K562 (cell line): Measurements from ENCODE around the gene CHMP5. TPM values are rescaled to one million over a fixed set of nuclear protein-coding genes. Genes with fewer than 3 reads are reported as not detected.

Experiments used
- ATAC-seq: fragments of 200-7000 bp; cut with Tn5 transposase; 3 replicates; pipeline ENCODE4 v1.9.1; 2020; ENCODE audit warnings: moderate library complexity
- BruUV-seq: library from RNA; stranded (reverse); fragments of 400-500 nt; replicated peaks from 2 replicates; lab custom pipeline; 2021; lab: Mats Ljungman, UMichigan
- CTCF ChIA-PET: fragments of 300-600 bp; formaldehyde crosslinking; extraction: SDS; loops from one replicate; lab custom pipeline; 2021; ENCODE audit warnings: low intra/inter-chr PET ratio; lab: Yijun Ruan, JAX
- POLR2A ChIA-PET: fragments of 300-600, 350-650 bp; sonication (Branson Sonifier 250); formaldehyde crosslinking; extraction: SDS; loops from one replicate; lab custom pipeline; 2021; ENCODE audit warnings: antibody characterized with exemption, inconsistent platforms; lab: Yijun Ruan, JAX
- DNase-seq, 4 experiments: peaks; one replicate each; pipeline versions ENCODE4 v3.0.0 to v3.0.0-alpha.2; 2011 to 2018; ENCODE audit warnings: low spot score in 3 of 4, mixed read lengths in 3 of 4; ENCODE audit errors: extremely low read depth in 1 of 4
- FAIRE-seq: peaks from 2 replicates; lab custom pipeline; 2011; peaks lifted over from hg19 to GRCh38; lab: Jason Lieb, UNC
- H2AFZ ChIP-seq: 2 replicates; pipeline ENCODE4 v1.6.0; 2011; ENCODE audit warnings: low read depth, low read length, control low read depth, inconsistent platforms
- H3K27ac ChIP-seq: fragments of 200-600 bp; 3 replicates; pipeline ENCODE4 v1.8.0; 2011; ENCODE audit warnings: low read depth, mild to moderate bottlenecking, control low read depth, inconsistent platforms, low read length, moderate library complexity, mixed read lengths; ENCODE audit errors: extremely low read depth
- H3K27me3 ChIP-seq, 2 experiments: fragments of 300-600 bp in 1 of 2; 2 replicates in 1 of 2; 3 replicates in 1 of 2; pipeline versions ENCODE4 v1.6.0 to v1.8.0; 2011; ENCODE audit warnings: inconsistent platforms in 2 of 2, low read length in 2 of 2, mild to moderate bottlenecking in 1 of 2, mixed read lengths in 1 of 2, moderate library complexity in 1 of 2; ENCODE audit not compliant: control insufficient read depth in 2 of 2, insufficient read depth in 2 of 2
- H3K36me3 ChIP-seq: fragments of 300-600 bp; 3 replicates; pipeline ENCODE4 v1.8.0; 2011; ENCODE audit warnings: mild to moderate bottlenecking, low read length, inconsistent platforms; ENCODE audit not compliant: control insufficient read depth, insufficient read depth
- H3K4me1 ChIP-seq, 2 experiments: fragments of 200-600 bp in 1 of 2; replicated peaks in 1 of 2; 2 replicates in 1 of 2; 3 replicates in 1 of 2; pipeline versions ENCODE4 v1.5.1 to v1.8.0; 2011; ENCODE audit warnings: inconsistent platforms in 2 of 2, low read length in 2 of 2, mild to moderate bottlenecking in 1 of 2, mixed read lengths in 1 of 2, moderate library complexity in 1 of 2; ENCODE audit not compliant: control insufficient read depth in 2 of 2, insufficient read depth in 2 of 2
- H3K4me2 ChIP-seq: 2 replicates; pipeline ENCODE4 v1.6.1; 2011; ENCODE audit warnings: low read length, control low read depth, inconsistent platforms, mixed read lengths; ENCODE audit not compliant: insufficient read depth
- H3K4me3 ChIP-seq: fragments of 200-600 bp; sonication (generic), shearing (Covaris generic); 2 replicates; pipeline ENCODE4 v1.5.1; 2016; ENCODE audit warnings: control low read depth, inconsistent platforms
- H3K79me2 ChIP-seq: fragments of 200-600 bp; 3 replicates; pipeline ENCODE4 v1.8.0; 2011; ENCODE audit warnings: low read length, inconsistent platforms; ENCODE audit not compliant: control insufficient read depth, insufficient read depth
- H3K9ac ChIP-seq, 2 experiments: 2 replicates each; pipeline versions ENCODE4 v1.6.0 to v1.6.1; 2011; ENCODE audit warnings: low read depth in 2 of 2, low read length in 2 of 2, control low read depth in 1 of 2, inconsistent platforms in 1 of 2, mild to moderate bottlenecking in 1 of 2, mixed read lengths in 1 of 2; ENCODE audit not compliant: insufficient read depth in 1 of 2
- H3K9me1 ChIP-seq: one replicate; pipeline ENCODE4 v1.6.0; 2011; ENCODE audit warnings: inconsistent platforms, mild to moderate bottlenecking, low read length, moderate library complexity; ENCODE audit not compliant: control insufficient read depth, insufficient read depth
- H3K9me3 ChIP-seq: replicated peaks from 2 replicates; pipeline ENCODE4 v1.5.1; 2011; ENCODE audit warnings: low read depth, low read length, inconsistent platforms; ENCODE audit not compliant: control insufficient read depth, insufficient read depth
- H4K20me1 ChIP-seq: replicated peaks from 2 replicates; pipeline ENCODE4 v1.6.1; 2011; ENCODE audit warnings: low read length, inconsistent platforms, mixed read lengths; ENCODE audit not compliant: control insufficient read depth, insufficient read depth
- ATF7 ChIP-seq: fragments of 450-650 bp; IDR thresholded peaks from 2 replicates; pipeline ENCODE4 v1.7.1; 2014; ENCODE audit warnings: mild to moderate bottlenecking, moderate library complexity
- E2F4 ChIP-seq: sonication (generic); formaldehyde crosslinking; IDR thresholded peaks from 2 replicates; pipeline ENCODE4 v1.8.0; 2022; ENCODE audit warnings: mild to moderate bottlenecking, low read depth, missing genetic modification reagents
- HLTF ChIP-seq: fragments of 450-650 bp; IDR thresholded peaks from 2 replicates; pipeline ENCODE4 v1.6.1; 2016
- SLC30A9 ChIP-seq: fragments of 250-450 bp; sonication (Bioruptor Pico); IDR thresholded peaks from 2 replicates; pipeline ENCODE4 v1.8.0; 2022; ENCODE audit warnings: mild to moderate bottlenecking, moderate library complexity
- SMARCB1 ChIP-seq: IDR thresholded peaks from 2 replicates; pipeline ENCODE4 v1.6.1; 2011; ENCODE audit warnings: improper control_type of control experiment, low read depth; ENCODE audit not compliant: insufficient read length
- THRAP3 ChIP-seq: fragments of 450-650 bp; IDR thresholded peaks from 2 replicates; pipeline ENCODE4 v1.6.1; 2016; ENCODE audit warnings: mild to moderate bottlenecking, inconsistent platforms, borderline replicate concordance
- ZNF124 ChIP-seq: sonication (generic); formaldehyde crosslinking; IDR thresholded peaks from 2 replicates; pipeline ENCODE4 v1.8.1; 2022; ENCODE audit warnings: missing genetic modification reagents
- ZNF174 ChIP-seq: fragments of 250-450 bp; sonication (Bioruptor Pico); IDR thresholded peaks from 2 replicates; pipeline ENCODE4 v1.4.0; 2020; ENCODE audit warnings: mild to moderate bottlenecking
- WGBS: fragments of 100-300 bp; shearing (Covaris generic); methylation state at CpG from one replicate; pipeline ENCODE4 v1.1.6; 2016; ENCODE audit warnings: low coverage, mixed read lengths; ENCODE audit not compliant: insufficient coverage; ENCODE audit errors: missing lambda C conversion rate; 5-methylcytosine and 5-hydroxymethylcytosine counted together
- in situ Hi-C: fragments of 300-500 bp; cut with MboI; formaldehyde crosslinking; loops from 4 replicates; pipeline ENCODE4 v1.15.0; 2018; ENCODE audit warnings: inconsistent platforms, mixed read lengths
- intact Hi-C: fragments of 100-400 bp; cut with micrococcal nuclease; formaldehyde crosslinking; loops from 2 replicates; pipeline ENCODE4 v1.14.2; 2022
- polyA plus RNA-seq, 8 experiments: library from polyadenylated mRNA; depleted of rRNA in 4 of 8; stranded (reverse) in 5 of 8; unstranded in 3 of 8; fragments of >200 nt; fragmentation: Nextera tagmentation in 2 of 8; fragmentation: Illumina TruSeq in 1 of 8; extraction: Ambion mirVana in 2 of 8; extraction: Trizol in 1 of 8; gene quantifications; 2 replicates each; pipeline versions ENCODE4 v1.2.1 to v1.2.3, GENCODE V29; 2011 to 2014; ENCODE audit warnings: inconsistent platforms in 1 of 8, missing spikeins in 1 of 8
- total RNA-seq, 7 experiments: library from RNA; depleted of rRNA in 6 of 7; stranded (reverse); fragments of >200 nt in 6 of 7; fragmentation: Illumina TruSeq in 2 of 7; extraction: Trizol in 2 of 7; gene quantifications; 2 replicates each; pipeline versions ENCODE4 v1.2.1 to v1.2.3, GENCODE V29; 2011 to 2021; ENCODE audit warnings: low replicate concordance in 1 of 7
- TF ChIP-seq, protein P1 (sequence below): fragments of 250-450 bp; sonication (Bioruptor Pico); IDR thresholded peaks from 2 replicates; pipeline ENCODE4 v1.9.0; 2021; ENCODE audit warnings: mild to moderate bottlenecking, inconsistent platforms
- TF ChIP-seq, protein P2 (sequence below): fragments of 450-650 bp; formaldehyde crosslinking; IDR thresholded peaks from 2 replicates; pipeline ENCODE4 v1.4.0; 2020; ENCODE audit warnings: mild to moderate bottlenecking, moderate library complexity
- TF ChIP-seq, protein P3 (sequence below): sonication (generic); formaldehyde crosslinking; IDR thresholded peaks from 2 replicates; pipeline ENCODE4 v1.9.0; 2022; ENCODE audit warnings: mild to moderate bottlenecking, missing genetic modification reagents

CHMP5 gene
- total and polyA plus RNA-seq, 9 of the 15 experiments (the other 6 are each of a cell fraction or from before 2014, with no cell fraction given): 36.0 to 105 (median 54.9) TPM

- no peaks in the 10 kb centered on the region for H3K9me3 ChIP-seq
- peaks cover 3% of the 10 kb centered on the region; the same call in 2 of the 3 replicates for H3K79me2 ChIP-seq
- FAIRE-seq (no peak), ATAC-seq (no peak), DNase-seq (no peak)
- peaks cover 0 to 10% of the 10 kb centered on the region in 2 experiments; a peak in 2 of 5 replicates for H3K4me1 ChIP-seq
- H3K9ac ChIP-seq: no peak overlapping the region
- 0 out of 2 replicates have a peak, but pooled peaks cover 2% of the 10 kb centered on the region for H4K20me1 ChIP-seq
- in situ Hi-C loops (no loop called here), intact Hi-C loops (loop anchor here (10.0 kb wide), 1 partner anchor 169 kb away; no protein-coding TSS in a partner anchor)
- no peak overlapping the region for H3K4me3 ChIP-seq
- H3K36me3 ChIP-seq: peaks cover 17% of the 10 kb centered on the region; the same call in 2 of the 3 replicates
- no peak overlapping the region for H3K4me2 ChIP-seq
- H3K9me1 ChIP-seq: peaks cover 2% of the 10 kb centered on the region
- BruUV-seq: no TSS peak
- no peak overlapping the region for H3K27ac ChIP-seq
- TF ChIP-seq ATF7: no peak
- TF ChIP-seq E2F4 (CRISPR knock-in tag): no peak
- TF ChIP-seq, protein P1, sequence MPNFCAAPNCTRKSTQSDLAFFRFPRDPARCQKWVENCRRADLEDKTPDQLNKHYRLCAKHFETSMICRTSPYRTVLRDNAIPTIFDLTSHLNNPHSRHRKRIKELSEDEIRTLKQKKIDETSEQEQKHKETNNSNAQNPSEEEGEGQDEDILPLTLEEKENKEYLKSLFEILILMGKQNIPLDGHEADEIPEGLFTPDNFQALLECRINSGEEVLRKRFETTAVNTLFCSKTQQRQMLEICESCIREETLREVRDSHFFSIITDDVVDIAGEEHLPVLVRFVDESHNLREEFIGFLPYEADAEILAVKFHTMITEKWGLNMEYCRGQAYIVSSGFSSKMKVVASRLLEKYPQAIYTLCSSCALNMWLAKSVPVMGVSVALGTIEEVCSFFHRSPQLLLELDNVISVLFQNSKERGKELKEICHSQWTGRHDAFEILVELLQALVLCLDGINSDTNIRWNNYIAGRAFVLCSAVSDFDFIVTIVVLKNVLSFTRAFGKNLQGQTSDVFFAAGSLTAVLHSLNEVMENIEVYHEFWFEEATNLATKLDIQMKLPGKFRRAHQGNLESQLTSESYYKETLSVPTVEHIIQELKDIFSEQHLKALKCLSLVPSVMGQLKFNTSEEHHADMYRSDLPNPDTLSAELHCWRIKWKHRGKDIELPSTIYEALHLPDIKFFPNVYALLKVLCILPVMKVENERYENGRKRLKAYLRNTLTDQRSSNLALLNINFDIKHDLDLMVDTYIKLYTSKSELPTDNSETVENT (CRISPR knock-in tag): no peak
- no peak for TF ChIP-seq THRAP3
- no peak for TF ChIP-seq SLC30A9
- TF ChIP-seq ZNF174 (CRISPR knock-in tag): no peak
- TF ChIP-seq SMARCB1: no peak
- no peak for TF ChIP-seq HLTF
- TF ChIP-seq, protein P2, sequence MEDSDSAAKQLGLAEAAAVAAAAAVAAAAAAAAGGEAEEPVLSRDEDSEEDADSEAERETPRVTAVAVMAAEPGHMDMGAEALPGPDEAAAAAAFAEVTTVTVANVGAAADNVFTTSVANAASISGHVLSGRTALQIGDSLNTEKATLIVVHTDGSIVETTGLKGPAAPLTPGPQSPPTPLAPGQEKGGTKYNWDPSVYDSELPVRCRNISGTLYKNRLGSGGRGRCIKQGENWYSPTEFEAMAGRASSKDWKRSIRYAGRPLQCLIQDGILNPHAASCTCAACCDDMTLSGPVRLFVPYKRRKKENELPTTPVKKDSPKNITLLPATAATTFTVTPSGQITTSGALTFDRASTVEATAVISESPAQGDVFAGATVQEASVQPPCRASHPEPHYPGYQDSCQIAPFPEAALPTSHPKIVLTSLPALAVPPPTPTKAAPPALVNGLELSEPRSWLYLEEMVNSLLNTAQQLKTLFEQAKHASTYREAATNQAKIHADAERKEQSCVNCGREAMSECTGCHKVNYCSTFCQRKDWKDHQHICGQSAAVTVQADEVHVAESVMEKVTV (CRISPR knock-in tag): no peak
- TF ChIP-seq ZNF124 (CRISPR knock-in tag): no peak
- TF ChIP-seq, protein P3, sequence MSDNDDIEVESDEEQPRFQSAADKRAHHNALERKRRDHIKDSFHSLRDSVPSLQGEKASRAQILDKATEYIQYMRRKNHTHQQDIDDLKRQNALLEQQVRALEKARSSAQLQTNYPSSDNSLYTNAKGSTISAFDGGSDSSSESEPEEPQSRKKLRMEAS (CRISPR knock-in tag): no peak
- 66% methylated on average over 5 of the region's 5 CpGs for WGBS
- CTCF ChIA-PET: no interaction called here
- H2AFZ ChIP-seq: no peak overlapping the region
- POLR2A ChIA-PET: no interaction called here
- H3K27me3 ChIP-seq: no peaks in the 10 kb centered on the region
Observed at GRCh38 chr9:33285502-33285901, 20.7 kb downstream of the CHMP5 start.
